Measurements from ENCODE around the gene NEDD4.
"Not testable (repeated sequence)": the region's sequence is repeated elsewhere in the genome, so short reads cannot be mapped to it uniquely, and the experiment has no call there.

The NEDD4 gene

GRCh38 chr15:55879181-55879580 is 114.2 kb downstream of the NEDD4 start:
- no peak for DNase-seq

- DNase-seq = no peak
Observed at GRCh38 chr15:55873024-55873720, 120.2 kb downstream of the NEDD4 start.

GRCh38 chr15:55872471-55872870 is 120.9 kb downstream of the NEDD4 start:
- no peak for DNase-seq

- no peak for DNase-seq
Observed at GRCh38 chr15:55869660-55870059, 123.8 kb downstream of the NEDD4 start.

- DNase-seq = no peak
Observed at GRCh38 chr15:55868707-55869106, 124.7 kb downstream of the NEDD4 start.

- not testable (repeated sequence) for DNase-seq
Observed at GRCh38 chr15:55868291-55868690, 125.1 kb downstream of the NEDD4 start.

- no peak for DNase-seq
Observed at GRCh38 chr15:55863911-55864310, 129.5 kb downstream of the NEDD4 start.

- DNase-seq = no peak
Observed at GRCh38 chr15:55861115-55861514, 132.3 kb downstream of the NEDD4 start.

GRCh38 chr15:55860468-55860867 is 132.9 kb downstream of the NEDD4 start:
- DNase-seq = no peak

GRCh38 chr15:55859681-55860080 is 133.7 kb downstream of the NEDD4 start:
- no peak for DNase-seq

GRCh38 chr15:55858661-55859060 is 134.8 kb downstream of the NEDD4 start:
- no peak for DNase-seq

- no peak for DNase-seq
Observed at GRCh38 chr15:55856506-55857164, 136.8 kb downstream of the NEDD4 start.

GRCh38 chr15:55853134-55853533 is 140.3 kb downstream of the NEDD4 start:
- DNase-seq = no peak

GRCh38 chr15:55846116-55846707 is 147.2 kb downstream of the NEDD4 start:
- DNase-seq = peak; percentile 47

- DNase-seq = not testable (repeated sequence)
Observed at GRCh38 chr15:55842897-55843296, 150.5 kb downstream of the NEDD4 start.

GRCh38 chr15:55835866-55836265 is 157.5 kb downstream of the NEDD4 start:
- DNase-seq = no peak

GRCh38 chr15:55834331-55834730 is 159.1 kb downstream of the NEDD4 start:
- DNase-seq = no peak

- no peak for DNase-seq
Observed at GRCh38 chr15:55829826-55830225, 163.6 kb downstream of the NEDD4 start.

GRCh38 chr15:55827955-55828354 is 165.5 kb downstream of the NEDD4 start:
- DNase-seq = no peak

- DNase-seq = no peak
Observed at GRCh38 chr15:55827204-55827603, 166.2 kb downstream of the NEDD4 start.

- no peak for DNase-seq
Observed at GRCh38 chr15:55824857-55825613, 168.4 kb downstream of the NEDD4 start.

- no peak for DNase-seq
Observed at GRCh38 chr15:55823699-55824340, 169.6 kb downstream of the NEDD4 start.

GRCh38 chr15:55823191-55823670 is 170.2 kb downstream of the NEDD4 start:
- no peak for DNase-seq

All from NCI-H1092 (cell line).